Epithelial cell of esophagus (primary cell): Measurements from ENCODE around the gene HNRNPF.
A peak's percentile ranks its signal among the peaks of the same experiment; 100 is the strongest.

ENCODE experiments used
- DNase-seq: peaks from one replicate; pipeline ENCODE4 v3.0.0; 2010; ENCODE audit warnings: low read depth
- H3K4me3 ChIP-seq: 2 replicates; pipeline ENCODE4 v1.5.1; 2011; ENCODE audit warnings: mild to moderate bottlenecking, low read length, control low read depth
- CTCF ChIP-seq: IDR thresholded peaks from 2 replicates; pipeline ENCODE4 v1.5.1; 2011; ENCODE audit warnings: low read depth, mild to moderate bottlenecking, low read length, control low read depth, inconsistent platforms; ENCODE audit not compliant: insufficient read depth; ENCODE audit errors: missing control alignments

Gene HNRNPF

GRCh38 chr10:43407576-43408330 is 1.2 kb downstream of the HNRNPF start:
- DNase-seq: peak; percentile 94
- TF ChIP-seq CTCF: peak; percentile 27
- peak overlapping the region; percentile 68 for H3K4me3 ChIP-seq

- H3K4me3 ChIP-seq: peak overlapping the region; percentile 68
- peak; percentile 44 for DNase-seq
- TF ChIP-seq CTCF: no peak
These were observed 1.8 kb downstream of the HNRNPF start for GRCh38 chr10:43407148-43407575.

GRCh38 chr10:43404704-43405084 is 4.3 kb downstream of the HNRNPF start:
- no peak for TF ChIP-seq CTCF
- no peak for DNase-seq
- no peak overlapping the region for H3K4me3 ChIP-seq

GRCh38 chr10:43403911-43404703 is 4.9 kb downstream of the HNRNPF start:
- no peak overlapping the region for H3K4me3 ChIP-seq
- no peak for DNase-seq
- no peak for TF ChIP-seq CTCF

GRCh38 chr10:43402880-43403452 is 6.0 kb downstream of the HNRNPF start:
- no peak for TF ChIP-seq CTCF
- no peak for DNase-seq
- H3K4me3 ChIP-seq: no peak overlapping the region

GRCh38 chr10:43402176-43402575 is 6.8 kb downstream of the HNRNPF start:
- DNase-seq: no peak
- no peak overlapping the region for H3K4me3 ChIP-seq
- no peak for TF ChIP-seq CTCF
